ENCODE measurements around the gene TBC1D10B. TPM values are rescaled to one million over a fixed set of nuclear protein-coding genes. Genes with fewer than 3 reads are reported as not detected.

The TBC1D10B gene
- total RNA-seq, 2 donors from 2014 or later = 45.0 to 62.3 TPM

DNA sequence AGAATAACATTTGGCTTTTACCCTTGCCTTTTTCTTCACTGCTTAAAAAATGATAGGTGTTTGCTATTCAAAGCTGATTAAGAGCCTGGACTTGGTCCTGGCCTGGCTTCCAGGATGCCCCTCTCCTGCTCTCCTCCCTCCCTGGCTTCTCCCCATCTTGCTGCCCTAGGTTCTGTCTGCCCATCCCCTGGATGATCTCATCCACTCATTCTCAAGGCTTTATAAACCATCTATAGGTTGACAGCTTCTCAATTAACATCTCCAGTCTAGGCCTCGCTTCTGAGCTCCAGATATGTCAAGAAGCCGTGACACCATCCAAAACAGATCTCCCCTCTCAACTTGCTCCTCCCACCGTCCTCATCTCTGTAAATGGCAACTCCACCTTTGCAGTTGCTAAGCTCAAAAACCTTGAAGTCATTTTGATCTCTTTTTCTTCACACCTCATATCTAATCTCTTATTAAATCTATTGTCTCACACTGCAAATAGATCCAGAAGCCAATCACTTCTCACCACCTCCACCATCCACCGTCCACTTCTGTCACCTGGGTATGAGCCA lies 45.8 kb upstream of the TBC1D10B start:
- intact Hi-C loops (cut with DNase I) = loop anchor here (10.0 kb wide), 1 partner anchor 321 kb away; the partner anchor contains the start of genes TBX6 and YPEL3
- DNase-seq = no peak
- TF ChIP-seq, protein P1, sequence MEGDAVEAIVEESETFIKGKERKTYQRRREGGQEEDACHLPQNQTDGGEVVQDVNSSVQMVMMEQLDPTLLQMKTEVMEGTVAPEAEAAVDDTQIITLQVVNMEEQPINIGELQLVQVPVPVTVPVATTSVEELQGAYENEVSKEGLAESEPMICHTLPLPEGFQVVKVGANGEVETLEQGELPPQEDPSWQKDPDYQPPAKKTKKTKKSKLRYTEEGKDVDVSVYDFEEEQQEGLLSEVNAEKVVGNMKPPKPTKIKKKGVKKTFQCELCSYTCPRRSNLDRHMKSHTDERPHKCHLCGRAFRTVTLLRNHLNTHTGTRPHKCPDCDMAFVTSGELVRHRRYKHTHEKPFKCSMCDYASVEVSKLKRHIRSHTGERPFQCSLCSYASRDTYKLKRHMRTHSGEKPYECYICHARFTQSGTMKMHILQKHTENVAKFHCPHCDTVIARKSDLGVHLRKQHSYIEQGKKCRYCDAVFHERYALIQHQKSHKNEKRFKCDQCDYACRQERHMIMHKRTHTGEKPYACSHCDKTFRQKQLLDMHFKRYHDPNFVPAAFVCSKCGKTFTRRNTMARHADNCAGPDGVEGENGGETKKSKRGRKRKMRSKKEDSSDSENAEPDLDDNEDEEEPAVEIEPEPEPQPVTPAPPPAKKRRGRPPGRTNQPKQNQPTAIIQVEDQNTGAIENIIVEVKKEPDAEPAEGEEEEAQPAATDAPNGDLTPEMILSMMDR (IDR thresholded peaks at IDR 0.05) = no peak
- Histone ChIP-seq H3K9me3 (no peaks in the 10 kb centered on the region), H3K27me3 (no peaks in the 10 kb centered on the region), H3K4me3 (no peak overlapping the region), H3K27ac (no peak overlapping the region), H3K4me1 (peaks cover 3% of the 10 kb centered on the region), H3K9ac (ENCODE audit: low read depth in 2 of 2, low read length in 2 of 2) (no peak overlapping the region), H3K36me3 (no peaks in the 10 kb centered on the region)

DNA sequence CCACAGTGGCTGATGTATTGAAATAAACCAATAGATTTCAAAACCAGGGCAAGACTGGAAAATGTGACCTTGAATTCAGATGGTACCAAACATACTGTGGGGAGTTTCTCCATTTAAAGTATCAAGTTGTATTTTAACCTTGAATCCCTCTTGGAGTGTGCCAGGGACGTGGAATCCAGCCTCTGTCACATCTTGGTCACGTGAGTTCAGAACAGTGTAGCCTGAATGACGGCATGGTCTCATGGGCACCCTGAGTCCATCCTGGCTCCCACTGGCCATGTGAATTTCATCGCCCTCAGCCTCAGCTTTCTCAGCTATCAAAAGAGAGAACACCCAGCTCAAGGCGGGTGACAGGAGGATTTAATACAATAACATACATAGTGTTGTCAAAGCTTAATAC lies 43.9 kb upstream of the TBC1D10B start:
- H3K27ac ChIP-seq = no peak overlapping the region
- H3K36me3 ChIP-seq = no peaks in the 10 kb centered on the region
- H3K4me1 ChIP-seq = peaks cover 3% of the 10 kb centered on the region
- intact Hi-C loops (cut with DNase I) = loop anchor here (10.0 kb wide), 1 partner anchor 319 kb away; the partner anchor contains the start of genes TBX6 and YPEL3
- no peaks in the 10 kb centered on the region for H3K9me3 ChIP-seq
- no peak overlapping the region for H3K9ac ChIP-seq (ENCODE audit: low read depth in 2 of 2, low read length in 2 of 2)
- H3K27me3 ChIP-seq = no peaks in the 10 kb centered on the region
- no peak for DNase-seq
- TF ChIP-seq, protein P1 (IDR thresholded peaks at IDR 0.05) = no peak
- H3K4me3 ChIP-seq = no peak overlapping the region

DNA sequence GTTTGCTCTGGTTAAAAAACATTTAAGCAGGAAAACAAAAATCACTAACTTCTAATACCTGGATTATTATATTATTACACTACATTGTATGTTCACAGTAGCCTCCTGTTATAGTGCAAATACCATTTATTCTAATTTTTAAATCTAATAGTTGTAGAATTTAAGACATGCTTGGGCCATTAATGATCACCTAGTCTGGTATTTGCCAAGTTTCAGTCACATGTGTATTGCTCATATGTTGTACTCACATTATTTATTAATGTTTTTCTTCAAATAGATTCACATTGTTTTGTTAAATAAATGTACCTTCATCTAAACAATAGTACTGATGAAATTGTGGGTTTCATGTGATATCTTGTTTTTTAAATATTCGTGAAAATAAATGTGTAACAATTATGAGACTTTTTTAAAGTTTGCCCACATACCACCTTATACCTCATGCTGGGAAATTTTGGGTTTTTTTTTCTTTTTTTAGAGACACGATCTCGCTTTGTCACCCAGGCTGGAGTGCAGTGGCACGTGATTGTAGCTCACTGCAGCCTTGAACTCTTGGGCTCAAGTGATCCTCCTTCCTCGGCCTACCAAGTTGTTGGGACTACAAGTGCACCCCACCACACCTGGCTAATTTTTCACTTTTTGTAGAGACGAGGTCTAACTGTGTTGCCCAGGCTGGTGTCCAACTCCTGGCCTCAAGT lies 43.0 kb upstream of the TBC1D10B start:
- TF ChIP-seq, protein P1 (IDR thresholded peaks at IDR 0.05) = no peak
- Histone ChIP-seq H3K4me1 (peaks cover 3% of the 10 kb centered on the region), H3K27me3 (no peaks in the 10 kb centered on the region), H3K4me3 (no peak overlapping the region), H3K9ac (ENCODE audit: low read depth in 2 of 2, low read length in 2 of 2) (no peak overlapping the region), H3K36me3 (no peaks in the 10 kb centered on the region), H3K9me3 (no peaks in the 10 kb centered on the region), H3K27ac (no peak overlapping the region)
- intact Hi-C loops (cut with DNase I) = loop anchor here (10.0 kb wide), 1 partner anchor 318 kb away; the partner anchor contains the start of genes TBX6 and YPEL3
- DNase-seq = no peak

- no peaks in the 10 kb centered on the region for H3K36me3 ChIP-seq
- no peaks in the 10 kb centered on the region for H3K9me3 ChIP-seq
- H3K27me3 ChIP-seq = no peaks in the 10 kb centered on the region
- peak overlapping the region; percentile 25 for H3K27ac ChIP-seq
- H3K9ac ChIP-seq (ENCODE audit: low read depth in 2 of 2, low read length in 2 of 2) = peak overlapping the region in 1 of 2 donors; percentile 63
- DNase-seq = peak; percentile 98
- H3K4me1 ChIP-seq = no peaks in the 10 kb centered on the region
- no peak overlapping the region for H3K4me3 ChIP-seq
- intact Hi-C loops (cut with DNase I) = loop anchor here (10.0 kb wide), 1 partner anchor 315 kb away; the partner anchor contains the start of genes TBX6 and YPEL3
- TF ChIP-seq, protein P1 (IDR thresholded peaks at IDR 0.05) = peak; percentile 93
Measured at GRCh38 chr16:30409125-30410060, 39.1 kb upstream of the TBC1D10B start.
